Lower leg skin (tissue), 3 donors: ENCODE data around the gene GPR25.

Source experiments
- CTCF ChIP-seq, 3 donors: fragments of 450-650 bp; IDR thresholded peaks; one replicate each; pipeline ENCODE4 v1.5.1; 2016; ENCODE audit warnings: antibody characterized with exemption in 3 of 3, mild to moderate bottlenecking in 3 of 3, moderate library complexity in 2 of 3
- POLR2A ChIP-seq, 2 donors: fragments of 450-650 bp; IDR thresholded peaks; one replicate each; pipeline ENCODE4 v1.6.1; 2016 to 2017; ENCODE audit warnings: antibody characterized with exemption in 2 of 2, mild to moderate bottlenecking in 1 of 2, moderate library complexity in 1 of 2

DNA sequence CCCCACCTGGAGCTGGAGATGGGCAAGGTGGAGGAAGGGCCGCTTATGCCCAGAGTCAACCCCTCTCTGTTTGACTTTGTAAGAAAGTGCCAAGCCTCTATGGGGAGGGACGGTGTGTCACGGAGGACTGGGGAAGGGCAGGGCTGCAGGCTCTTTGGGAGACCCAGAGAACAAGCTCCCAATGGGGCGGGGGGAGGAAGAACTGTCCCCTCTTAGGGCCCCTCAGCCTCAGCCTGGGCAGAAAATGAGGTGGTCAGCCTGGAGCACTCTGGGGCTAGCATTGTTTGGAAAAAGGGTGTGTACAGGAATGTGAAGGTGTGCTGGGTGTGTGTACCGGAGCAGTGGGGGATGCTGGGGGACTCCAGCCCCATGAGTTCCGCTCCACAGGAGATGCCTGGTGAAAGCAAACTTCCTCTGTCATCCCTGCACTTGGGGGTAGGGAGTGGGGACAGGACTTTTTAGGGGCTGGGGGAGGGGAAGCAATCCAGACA is 20.7 kb downstream of the GPR25 start:
- TF ChIP-seq CTCF (IDR thresholded peaks at IDR 0.05) (no peak), POLR2A (IDR thresholded peaks at IDR 0.05) (no peak)
